Measurements from ENCODE around the gene PDIA6.

Gene PDIA6

GRCh38 chr2:10775021-10775780 is 37.4 kb downstream of the PDIA6 start:
- no peak overlapping the region for H3K4me3 ChIP-seq (ENCODE audit: low read depth, low read length)
- no peak for DNase-seq (ENCODE audit: low read depth)
- TF ChIP-seq, protein P1, sequence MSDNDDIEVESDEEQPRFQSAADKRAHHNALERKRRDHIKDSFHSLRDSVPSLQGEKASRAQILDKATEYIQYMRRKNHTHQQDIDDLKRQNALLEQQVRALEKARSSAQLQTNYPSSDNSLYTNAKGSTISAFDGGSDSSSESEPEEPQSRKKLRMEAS (IDR thresholded peaks at IDR 0.05; ENCODE audit: low read depth, low read length): no peak
- no peak for TF ChIP-seq MYC (IDR thresholded peaks at IDR 0.05; ENCODE audit: low read depth, low read length)
- TF ChIP-seq CTCF (IDR thresholded peaks at IDR 0.05; ENCODE audit: low read depth, low read length): no peak
- TF ChIP-seq POLR2A (IDR thresholded peaks at IDR 0.05; ENCODE audit: extremely low read depth, insufficient read length): no peak

DNA sequence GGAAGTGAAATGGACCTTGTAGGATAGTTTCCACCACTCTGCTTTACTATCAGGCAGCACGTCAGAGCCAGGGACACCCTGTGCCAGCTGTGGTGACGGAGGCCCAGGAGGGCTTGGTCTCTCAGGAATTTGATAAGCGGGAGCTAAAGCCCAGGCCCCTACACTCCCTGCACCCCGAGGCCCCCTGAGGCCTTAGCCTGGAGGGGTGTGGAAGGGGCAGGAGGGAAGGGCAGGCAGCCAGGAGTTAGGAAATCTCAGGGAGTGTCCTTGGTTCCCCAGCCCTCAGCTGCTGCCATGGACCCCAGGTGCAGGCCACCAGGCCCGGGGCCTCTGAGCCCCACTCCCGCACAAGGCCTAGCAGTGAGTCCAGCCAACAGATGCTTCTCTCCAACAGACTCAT is 38.2 kb downstream of the PDIA6 start:
- DNase-seq (ENCODE audit: low read depth): no peak
- TF ChIP-seq POLR2A (IDR thresholded peaks at IDR 0.05; ENCODE audit: extremely low read depth, insufficient read length) (no peak), CTCF (IDR thresholded peaks at IDR 0.05; ENCODE audit: low read depth, low read length) (no peak), MYC (IDR thresholded peaks at IDR 0.05; ENCODE audit: low read depth, low read length) (no peak)
- TF ChIP-seq, protein P1 (IDR thresholded peaks at IDR 0.05; ENCODE audit: low read depth, low read length): no peak
- H3K4me3 ChIP-seq (ENCODE audit: low read depth, low read length): no peak overlapping the region

DNA sequence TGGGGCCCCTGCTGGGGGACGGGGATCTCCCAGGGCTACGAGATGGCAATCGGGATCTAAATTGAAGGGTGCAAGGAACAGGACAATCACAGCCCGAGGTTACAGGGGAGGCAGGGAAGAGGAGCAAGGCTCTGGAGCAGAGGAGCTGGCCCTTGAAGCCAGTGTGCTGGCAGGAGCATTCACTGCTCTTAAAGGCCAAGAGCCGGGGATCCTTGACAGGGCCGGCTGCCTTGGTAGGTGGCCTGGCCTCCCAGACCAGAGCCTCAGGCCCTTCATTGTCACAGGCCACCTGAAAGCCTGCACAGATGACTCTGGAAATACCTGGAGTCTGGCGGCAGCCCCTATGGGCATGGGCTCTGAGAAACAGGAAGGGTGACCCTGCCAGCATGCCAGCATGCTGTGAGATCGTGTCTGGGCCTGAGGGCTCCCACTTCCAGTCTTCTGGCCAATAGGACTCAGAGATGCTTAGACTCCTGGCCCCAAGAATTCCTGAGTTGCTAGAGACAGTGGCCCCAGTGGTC is 38.7 kb downstream of the PDIA6 start:
- H3K4me3 ChIP-seq (ENCODE audit: low read depth, low read length): no peak overlapping the region
- no peak for DNase-seq (ENCODE audit: low read depth)
- TF ChIP-seq POLR2A (IDR thresholded peaks at IDR 0.05; ENCODE audit: extremely low read depth, insufficient read length) (no peak), MYC (IDR thresholded peaks at IDR 0.05; ENCODE audit: low read depth, low read length) (no peak), CTCF (IDR thresholded peaks at IDR 0.05; ENCODE audit: low read depth, low read length) (no peak)
- TF ChIP-seq, protein P1 (IDR thresholded peaks at IDR 0.05; ENCODE audit: low read depth, low read length): no peak

DNA sequence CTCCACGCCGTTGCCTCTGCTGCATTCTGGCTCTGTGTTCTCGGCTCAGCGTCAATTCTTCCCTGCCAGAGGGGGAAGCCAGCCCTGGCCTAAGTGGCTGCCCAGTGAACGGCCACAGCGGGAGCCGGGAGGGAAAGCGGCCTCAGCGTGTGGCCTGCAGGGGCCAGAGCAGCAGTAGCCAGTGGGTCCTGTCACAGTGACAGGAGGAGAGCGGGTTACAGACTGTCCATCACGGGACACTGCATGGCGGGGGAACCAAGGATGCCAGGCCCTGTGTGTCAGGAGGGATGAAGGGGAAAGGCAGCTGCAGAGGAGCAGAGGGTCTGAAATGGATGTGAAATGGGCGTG is 39.7 kb downstream of the PDIA6 start:
- DNase-seq (ENCODE audit: low read depth): no peak
- H3K4me3 ChIP-seq (ENCODE audit: low read depth, low read length): no peak overlapping the region

GRCh38 chr2:10772201-10772867 is 40.3 kb downstream of the PDIA6 start:
- DNase-seq (ENCODE audit: low read depth): no peak
- no peak overlapping the region for H3K4me3 ChIP-seq (ENCODE audit: low read depth, low read length)
- TF ChIP-seq, protein P1 (IDR thresholded peaks at IDR 0.05; ENCODE audit: low read depth, low read length): no peak
- TF ChIP-seq MYC (IDR thresholded peaks at IDR 0.05; ENCODE audit: low read depth, low read length): no peak
- no peak for TF ChIP-seq CTCF (IDR thresholded peaks at IDR 0.05; ENCODE audit: low read depth, low read length)
- TF ChIP-seq POLR2A (IDR thresholded peaks at IDR 0.05; ENCODE audit: extremely low read depth, insufficient read length): no peak

More for the DNA sequence above, 39.7 kb downstream of the PDIA6 start:
- TF ChIP-seq MYC (IDR thresholded peaks at IDR 0.05; ENCODE audit: low read depth, low read length) (no peak), POLR2A (IDR thresholded peaks at IDR 0.05; ENCODE audit: extremely low read depth, insufficient read length) (no peak), CTCF (IDR thresholded peaks at IDR 0.05; ENCODE audit: low read depth, low read length) (no peak)
- TF ChIP-seq, protein P1 (IDR thresholded peaks at IDR 0.05; ENCODE audit: low read depth, low read length): no peak
